ENCODE results near the gene GPR84.

The GPR84 gene

GRCh38 chr12:54390668-54391551, 26.6 kb upstream of the GPR84 start:
- peak; percentile 88 for DNase-seq

GRCh38 chr12:54390176-54390667, 25.9 kb upstream of the GPR84 start:
- no peak for DNase-seq

- no peak for DNase-seq
Measured at GRCh38 chr12:54389607-54390175, 25.4 kb upstream of the GPR84 start.

GRCh38 chr12:54389134-54389508, 24.8 kb upstream of the GPR84 start:
- DNase-seq: no peak

- DNase-seq: no peak
Measured at GRCh38 chr12:54388237-54389133, 24.2 kb upstream of the GPR84 start.

GRCh38 chr12:54387114-54387467, 22.8 kb upstream of the GPR84 start:
- DNase-seq: no peak

GRCh38 chr12:54386403-54387113, 22.3 kb upstream of the GPR84 start:
- no peak for DNase-seq

GRCh38 chr12:54385251-54385914, 21.1 kb upstream of the GPR84 start:
- DNase-seq: peak; percentile 43

GRCh38 chr12:54384591-54385041, 20.3 kb upstream of the GPR84 start, which contains the start of gene ZNF385A:
TSS of gene ZNF385A (minus strand) at chr12:54384733. CDS start at chr12:54384514, 219 bp downstream.
- peak; percentile 92 for DNase-seq

GRCh38 chr12:54383041-54383609, 18.8 kb upstream of the GPR84 start:
- DNase-seq: no peak

GRCh38 chr12:54381136-54381535, 16.9 kb upstream of the GPR84 start:
- no peak for DNase-seq

GRCh38 chr12:54379398-54380201, 15.3 kb upstream of the GPR84 start:
- peak; percentile 94 for DNase-seq

- peak; percentile 74 for DNase-seq
Measured at GRCh38 chr12:54378796-54379397, 14.6 kb upstream of the GPR84 start.

- no peak for DNase-seq
Measured at GRCh38 chr12:54377797-54378515, 13.7 kb upstream of the GPR84 start.

- DNase-seq: no peak
Measured at GRCh38 chr12:54377007-54377406, 12.7 kb upstream of the GPR84 start.

- no peak for DNase-seq
Measured at GRCh38 chr12:54376596-54376995, 12.3 kb upstream of the GPR84 start.

GRCh38 chr12:54375259-54375579, 10.9 kb upstream of the GPR84 start:
- DNase-seq: no peak

- peak; percentile 66 for DNase-seq
Measured at GRCh38 chr12:54374562-54375258, 10.4 kb upstream of the GPR84 start.
